Measurements from ENCODE around the gene SLC43A2.
A peak's percentile ranks its signal among the peaks of the same experiment; 100 is the strongest.

Gene SLC43A2

DNA sequence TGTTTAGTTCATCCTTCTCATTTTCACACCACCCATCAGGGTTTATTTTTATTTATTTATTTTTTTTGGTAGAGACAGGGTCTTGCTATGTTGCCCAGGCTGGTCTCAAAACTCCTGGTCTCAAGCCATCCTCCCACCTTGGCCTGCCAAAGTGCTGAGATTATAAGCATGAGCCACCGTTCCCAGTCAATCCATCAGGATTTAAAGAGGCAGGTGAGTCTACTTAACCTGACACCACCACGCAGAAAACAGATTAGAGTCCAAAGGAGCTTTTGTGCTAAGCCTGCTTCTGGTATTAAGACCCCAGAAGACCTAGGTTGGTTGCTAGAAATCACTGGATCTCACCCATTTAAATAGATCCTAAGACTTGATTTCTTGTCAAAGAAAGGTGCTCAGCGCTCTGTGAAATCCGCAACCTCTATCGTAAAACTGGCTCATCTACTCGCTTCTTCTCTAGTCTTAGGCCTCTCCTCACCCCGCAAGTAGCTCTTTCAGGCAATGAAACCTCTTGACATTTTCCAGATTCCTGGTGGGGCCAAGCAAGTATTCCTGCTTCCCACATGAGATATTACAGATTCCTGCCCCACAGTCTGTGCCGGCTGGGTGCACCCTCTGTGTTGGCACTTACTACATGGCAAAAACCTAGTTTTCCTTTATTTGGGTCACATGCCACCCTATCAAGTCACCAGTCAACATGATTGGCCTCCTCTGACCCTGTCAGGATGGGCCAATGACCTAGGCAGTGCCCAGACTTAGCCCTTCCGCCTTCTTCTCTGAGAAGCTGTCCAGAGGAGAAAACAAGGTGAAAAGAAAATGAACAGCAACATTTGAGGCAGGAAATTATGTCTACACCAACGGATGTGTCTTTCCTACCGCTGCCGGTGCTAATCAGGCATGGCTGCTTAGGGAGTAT is 75.0 kb downstream of the SLC43A2 start:
- TF ChIP-seq, protein P1, sequence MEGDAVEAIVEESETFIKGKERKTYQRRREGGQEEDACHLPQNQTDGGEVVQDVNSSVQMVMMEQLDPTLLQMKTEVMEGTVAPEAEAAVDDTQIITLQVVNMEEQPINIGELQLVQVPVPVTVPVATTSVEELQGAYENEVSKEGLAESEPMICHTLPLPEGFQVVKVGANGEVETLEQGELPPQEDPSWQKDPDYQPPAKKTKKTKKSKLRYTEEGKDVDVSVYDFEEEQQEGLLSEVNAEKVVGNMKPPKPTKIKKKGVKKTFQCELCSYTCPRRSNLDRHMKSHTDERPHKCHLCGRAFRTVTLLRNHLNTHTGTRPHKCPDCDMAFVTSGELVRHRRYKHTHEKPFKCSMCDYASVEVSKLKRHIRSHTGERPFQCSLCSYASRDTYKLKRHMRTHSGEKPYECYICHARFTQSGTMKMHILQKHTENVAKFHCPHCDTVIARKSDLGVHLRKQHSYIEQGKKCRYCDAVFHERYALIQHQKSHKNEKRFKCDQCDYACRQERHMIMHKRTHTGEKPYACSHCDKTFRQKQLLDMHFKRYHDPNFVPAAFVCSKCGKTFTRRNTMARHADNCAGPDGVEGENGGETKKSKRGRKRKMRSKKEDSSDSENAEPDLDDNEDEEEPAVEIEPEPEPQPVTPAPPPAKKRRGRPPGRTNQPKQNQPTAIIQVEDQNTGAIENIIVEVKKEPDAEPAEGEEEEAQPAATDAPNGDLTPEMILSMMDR (IDR thresholded peaks at IDR 0.05; ENCODE audit: borderline replicate concordance, extremely low read depth, low read length, poor library complexity, severe bottlenecking) = no peak
- TF ChIP-seq EZH2 (IDR thresholded peaks at IDR 0.05; ENCODE audit: borderline replicate concordance, low read depth, low read length, severe bottlenecking) = no peak
- ATAC-seq (ENCODE audit: insufficient read depth, low read depth) = no peak
- Histone ChIP-seq H3K79me2 (ENCODE audit: insufficient read depth, low read length) (peaks cover 80% of the 10 kb centered on the region), H3K27me3 (ENCODE audit: insufficient read depth, low read length, poor library complexity) (no peaks in the 10 kb centered on the region), H3K4me1 (ENCODE audit: insufficient read depth, low read length) (peaks cover 5% of the 10 kb centered on the region), H3K4me2 (ENCODE audit: insufficient read depth, low read length) (no peak overlapping the region), H3K9me3 (ENCODE audit: insufficient read depth, low read length, severe bottlenecking) (no peaks in the 10 kb centered on the region), H3K36me3 (ENCODE audit: insufficient read depth, low read length) (peaks cover 93% of the 10 kb centered on the region), H3K4me3 (ENCODE audit: low read depth in 1 of 2, low read length in 2 of 2) (no peak overlapping the region), H4K20me1 (ENCODE audit: insufficient read depth, low read length) (peaks cover 54% of the 10 kb centered on the region), H3K9ac (ENCODE audit: low read depth, low read length) (no peak overlapping the region), H3K27ac (ENCODE audit: low read length) (no peak overlapping the region), H2AFZ (ENCODE audit: low read depth, low read length) (no peak overlapping the region)
- DNase-seq = no peak

DNA sequence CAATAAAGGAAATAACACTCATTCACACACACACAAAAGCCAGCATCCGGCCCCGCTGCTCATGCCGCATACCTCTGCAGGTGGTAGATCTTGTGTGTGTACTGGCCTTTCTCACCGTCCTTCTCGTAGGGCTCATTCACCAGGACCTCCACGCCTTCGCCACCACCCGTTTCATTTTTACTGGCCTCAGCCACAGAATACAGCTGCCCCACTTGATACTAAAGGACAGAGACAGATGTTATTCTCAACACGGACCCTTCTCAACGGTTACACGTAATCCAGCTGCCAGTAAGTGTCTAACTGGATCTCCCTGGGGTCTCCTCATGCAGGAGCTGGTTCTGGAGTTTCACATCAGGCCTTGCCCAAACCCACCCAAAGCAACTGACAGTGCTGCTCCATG is 75.7 kb downstream of the SLC43A2 start:
- no peak overlapping the region for H3K4me3 ChIP-seq (ENCODE audit: low read depth in 1 of 2, low read length in 2 of 2)
- H3K36me3 ChIP-seq (ENCODE audit: insufficient read depth, low read length) = peaks cover 95% of the 10 kb centered on the region
- no peaks in the 10 kb centered on the region for H3K9me3 ChIP-seq (ENCODE audit: insufficient read depth, low read length, severe bottlenecking)
- DNase-seq (no peak), ATAC-seq (ENCODE audit: insufficient read depth, low read depth) (no peak)
- H3K9ac ChIP-seq (ENCODE audit: low read depth, low read length) = no peak overlapping the region
- no peak overlapping the region for H3K4me2 ChIP-seq (ENCODE audit: insufficient read depth, low read length)
- H4K20me1 ChIP-seq (ENCODE audit: insufficient read depth, low read length) = peaks cover 50% of the 10 kb centered on the region
- no peaks in the 10 kb centered on the region; the same call in 1 of the 2 replicates for H3K4me1 ChIP-seq (ENCODE audit: insufficient read depth, low read length)
- no peak overlapping the region for H2AFZ ChIP-seq (ENCODE audit: low read depth, low read length)
- TF ChIP-seq, protein P1 (IDR thresholded peaks at IDR 0.05; ENCODE audit: borderline replicate concordance, extremely low read depth, low read length, poor library complexity, severe bottlenecking) = no peak
- TF ChIP-seq EZH2 (IDR thresholded peaks at IDR 0.05; ENCODE audit: borderline replicate concordance, low read depth, low read length, severe bottlenecking) = no peak
- 0 out of 2 replicates have a peak overlapping the region, but pooled peaks have one; percentile 43 for H3K27ac ChIP-seq (ENCODE audit: low read length)
- H3K27me3 ChIP-seq (ENCODE audit: insufficient read depth, low read length, poor library complexity) = no peaks in the 10 kb centered on the region
- peaks cover 78% of the 10 kb centered on the region for H3K79me2 ChIP-seq (ENCODE audit: insufficient read depth, low read length)

DNA sequence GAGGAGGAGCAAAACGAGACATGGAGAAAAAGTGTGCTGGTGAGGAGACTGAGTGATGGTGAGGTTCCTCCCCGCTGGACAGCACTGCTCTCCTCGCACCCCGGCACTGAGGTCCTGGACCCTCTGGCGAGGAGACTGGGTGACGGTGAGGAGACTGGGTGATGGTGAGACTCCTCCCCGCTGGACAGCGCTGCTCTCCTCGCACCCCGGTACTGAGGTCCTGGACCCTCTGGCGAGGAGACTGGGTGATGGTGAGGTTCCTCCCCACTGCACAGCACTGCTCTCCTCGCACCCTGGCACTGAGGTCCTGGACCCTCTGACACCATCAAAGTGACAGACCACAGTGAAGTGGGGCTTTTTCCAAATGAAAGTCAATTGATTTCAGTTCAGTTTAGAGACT is 76.9 kb downstream of the SLC43A2 start:
- no peak overlapping the region; the same call in 1 of the 2 replicates for H3K27ac ChIP-seq (ENCODE audit: low read length)
- peaks cover 94% of the 10 kb centered on the region for H3K36me3 ChIP-seq (ENCODE audit: insufficient read depth, low read length)
- peaks cover 39% of the 10 kb centered on the region for H4K20me1 ChIP-seq (ENCODE audit: insufficient read depth, low read length)
- no peaks in the 10 kb centered on the region for H3K27me3 ChIP-seq (ENCODE audit: insufficient read depth, low read length, poor library complexity)
- DNase-seq = no peak
- no peak overlapping the region for H3K9ac ChIP-seq (ENCODE audit: low read depth, low read length)
- H3K4me2 ChIP-seq (ENCODE audit: insufficient read depth, low read length) = no peak overlapping the region
- H3K4me3 ChIP-seq (ENCODE audit: low read depth in 1 of 2, low read length in 2 of 2) = no peak overlapping the region
- no peak overlapping the region for H2AFZ ChIP-seq (ENCODE audit: low read depth, low read length)
- H3K9me3 ChIP-seq (ENCODE audit: insufficient read depth, low read length, severe bottlenecking) = no peaks in the 10 kb centered on the region
- H3K79me2 ChIP-seq (ENCODE audit: insufficient read depth, low read length) = peaks cover 68% of the 10 kb centered on the region
- TF ChIP-seq, protein P1 (IDR thresholded peaks at IDR 0.05; ENCODE audit: borderline replicate concordance, extremely low read depth, low read length, poor library complexity, severe bottlenecking) = no peak
- no peaks in the 10 kb centered on the region for H3K4me1 ChIP-seq (ENCODE audit: insufficient read depth, low read length)
- ATAC-seq (ENCODE audit: insufficient read depth, low read depth) = no peak

All from DND-41 (cell line).